Activated T-cell treated with anti-CD3 and anti-CD28 coated beads, Interleukin-2, amount 50 U/mL, for 4 hours (primary cell): ENCODE data around the gene AP5S1. TPM values are rescaled to one million over a fixed set of nuclear protein-coding genes. Genes with fewer than 3 reads are reported as not detected.

Experiments used
- ATAC-seq, 2 donors: fragments of 200-7000 bp; cut with Tn5 transposase; one replicate each; pipeline ENCODE4 v1.10.0; 2021
- DNase-seq: peaks from one replicate; pipeline ENCODE4 v3.0.0-alpha.2; 2020
- H3K27me3 Mint-ChIP-seq: one replicate; pipeline ENCODE4 v1.8.0; 2021; ENCODE audit warnings: low read depth, mixed read lengths
- H3K36me3 Mint-ChIP-seq: one replicate; pipeline ENCODE4 v1.8.0; 2022; ENCODE audit warnings: mixed read lengths; ENCODE audit not compliant: insufficient read depth
- H3K4me1 Mint-ChIP-seq: one replicate; pipeline ENCODE4 v1.8.0; 2021; ENCODE audit warnings: low read depth, mixed read lengths
- H3K4me3 Mint-ChIP-seq: one replicate; pipeline ENCODE4 v1.8.0; 2021; ENCODE audit warnings: mild to moderate bottlenecking, moderate library complexity, mixed read lengths
- H3K9me3 Mint-ChIP-seq: one replicate; pipeline ENCODE4 v1.8.0; 2021; ENCODE audit warnings: mixed read lengths
- total RNA-seq, 3 donors: library from RNA; stranded (reverse); gene quantifications; one replicate each; pipeline ENCODE4 v1.2.1, GENCODE V29; 2021

The AP5S1 gene
- total RNA-seq, 3 donors from 2014 or later: 14.2 to 17.3 (median 14.7) TPM

DNA sequence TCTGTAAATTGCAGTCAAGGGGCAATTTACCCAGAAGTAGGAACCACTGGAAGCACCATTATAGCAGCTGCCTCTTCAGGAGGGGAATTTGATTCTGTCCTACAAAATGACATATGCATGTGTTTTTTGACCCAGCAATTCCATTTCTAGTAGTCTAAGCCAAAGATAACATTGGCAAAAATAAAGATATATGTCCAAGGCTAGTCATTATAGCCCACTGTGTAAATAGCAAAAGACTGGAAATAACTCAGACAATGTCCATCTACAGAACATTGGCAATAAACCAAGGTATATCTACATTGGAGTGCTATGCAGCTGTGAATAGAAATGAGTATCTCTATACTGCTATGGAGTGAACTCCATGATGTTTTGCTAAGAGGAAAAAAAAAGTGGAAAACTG is 56.3 kb downstream of the AP5S1 start:
- Mint-ChIP-seq H3K36me3 (peaks cover 16% of the 10 kb centered on the region), H3K9me3 (no peaks in the 10 kb centered on the region), H3K27me3 (no peaks in the 10 kb centered on the region), H3K4me1 (peaks cover 13% of the 10 kb centered on the region), H3K4me3 (no peak overlapping the region)
- ATAC-seq (no peak), DNase-seq (no peak)

Other genes with a start within 250 kb of the AP5S1 start
- not detected for gene GFRA4, start 157.1 kb upstream of the AP5S1 start, total RNA-seq
- not detected for gene ADAM33, start 138.5 kb upstream of the AP5S1 start, total RNA-seq
- under 1 TPM; 0.05 TPM for gene SIGLEC1, start 107.9 kb upstream of the AP5S1 start, total RNA-seq
- under 1 TPM in 1 of 3 donors, not detected in 2; 0.08 TPM for gene HSPA12B, start 87.9 kb upstream of the AP5S1 start, total RNA-seq
- gene ADISSP, start 52.8 kb upstream of the AP5S1 start, total RNA-seq: 100 to 1,000 TPM in 1 of 3 donors, 10 to 100 TPM in 2; 63.3 to 102 (median 84.2) TPM
- under 1 TPM in 1 of 3 donors, not detected in 2; 0.18 TPM for gene SPEF1, start 39.1 kb upstream of the AP5S1 start, total RNA-seq
- 10 to 100 TPM; 77.9 to 91.4 (median 89.2) TPM for gene CENPB, start 33.8 kb upstream of the AP5S1 start, total RNA-seq
- gene CDC25B, start 24.2 kb upstream of the AP5S1 start, total RNA-seq: 10 to 100 TPM; 32.8 to 40.8 (median 34.7) TPM
- gene MAVS, start 26.3 kb downstream of the AP5S1 start, total RNA-seq: 10 to 100 TPM; 25.5 to 26.2 (median 25.6) TPM
- 10 to 100 TPM; 32.9 to 37.3 (median 34.1) TPM for gene PANK2, start 68.8 kb downstream of the AP5S1 start, total RNA-seq
- 1 to 10 TPM; 5.2 to 7.3 (median 7.2) TPM for gene RNF24, start 195.0 kb downstream of the AP5S1 start, total RNA-seq